ENCODE results near the gene CRB2. TPM values are rescaled to one million over a fixed set of nuclear protein-coding genes. Genes with fewer than 3 reads are reported as not detected.

CRB2 gene
- total RNA-seq, 1 donor from 2014 or later: not detected

DNA sequence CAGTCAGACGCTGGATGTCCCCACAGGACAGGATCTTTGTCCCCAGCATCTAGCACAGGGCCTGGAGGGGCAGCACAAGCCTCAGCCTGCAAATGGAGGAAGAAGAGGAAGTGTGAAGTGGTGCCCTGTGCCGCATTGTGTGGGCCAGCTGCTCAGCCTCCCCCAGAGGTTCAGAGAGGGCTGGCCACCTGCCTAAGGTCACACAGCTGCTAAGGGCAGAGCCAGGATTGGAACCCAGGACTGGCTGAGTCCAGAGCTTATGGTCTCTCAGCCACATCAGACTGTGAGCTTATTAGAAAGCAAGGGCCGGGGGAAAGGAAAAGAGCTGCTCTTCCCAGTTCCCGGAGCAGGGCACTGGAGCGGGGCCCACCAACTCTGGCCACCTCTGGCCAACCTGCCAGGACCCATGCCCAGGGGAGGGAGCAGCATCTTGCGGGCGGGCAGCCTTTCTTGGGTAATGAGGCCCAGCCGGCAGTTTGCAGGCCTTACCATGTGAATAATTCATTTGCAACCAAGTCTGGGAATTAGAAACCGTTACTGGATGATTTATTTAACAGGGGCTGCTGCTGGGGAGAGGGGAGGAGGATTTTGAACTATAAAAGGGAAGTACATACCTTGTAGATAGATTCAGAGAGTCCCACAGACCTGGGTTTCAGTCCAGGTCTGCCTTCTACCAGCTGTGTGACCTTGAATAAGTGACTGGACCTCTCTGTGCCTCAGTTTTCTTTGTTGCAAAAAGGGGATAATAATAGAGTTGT is 11.6 kb upstream of the CRB2 start:
- no peak overlapping the region for H3K27ac ChIP-seq

DNA sequence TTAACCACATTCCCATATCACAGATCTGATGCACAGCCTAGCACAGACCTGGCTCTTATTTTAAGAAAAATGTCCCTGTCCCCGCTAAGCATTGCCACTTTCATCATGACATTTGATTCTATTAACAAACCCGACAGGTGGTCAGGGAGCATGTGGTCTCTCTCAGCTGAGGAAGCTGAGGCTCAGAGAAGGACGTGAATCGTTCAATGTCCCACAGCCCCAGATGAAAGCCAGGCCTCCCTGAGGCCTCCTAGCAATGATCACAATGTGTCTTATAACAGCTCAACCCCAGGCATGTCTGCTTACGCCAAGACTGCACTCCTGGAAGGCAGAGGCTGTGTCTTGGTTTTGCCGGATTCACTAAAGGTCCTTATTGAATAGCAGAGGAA is 10.4 kb upstream of the CRB2 start:
- Histone ChIP-seq H3K27ac (no peak overlapping the region), H3K4me1 (peaks cover 23% of the 10 kb centered on the region), H3K9me3 (no peaks in the 10 kb centered on the region), H3K4me3 (no peak overlapping the region), H3K27me3 (no peaks in the 10 kb centered on the region), H3K36me3 (no peaks in the 10 kb centered on the region)
- DNase-seq (ENCODE audit: extremely low spot score in 2 of 2): no peak
- intact Hi-C loops (cut with DNase I): no loop called here
- no peak for TF ChIP-seq POLR2A (IDR thresholded peaks at IDR 0.05)

More for the DNA sequence above, 11.6 kb upstream of the CRB2 start:
- peaks cover 35% of the 10 kb centered on the region for H3K4me1 ChIP-seq
- H3K27me3 ChIP-seq: no peaks in the 10 kb centered on the region
- TF ChIP-seq POLR2A (IDR thresholded peaks at IDR 0.05) (no peak), POLR2AphosphoS5 (IDR thresholded peaks at IDR 0.05; ENCODE audit: insufficient read depth in 1 of 2, low read depth in 1 of 2) (no peak)
- TF ChIP-seq, protein P1, sequence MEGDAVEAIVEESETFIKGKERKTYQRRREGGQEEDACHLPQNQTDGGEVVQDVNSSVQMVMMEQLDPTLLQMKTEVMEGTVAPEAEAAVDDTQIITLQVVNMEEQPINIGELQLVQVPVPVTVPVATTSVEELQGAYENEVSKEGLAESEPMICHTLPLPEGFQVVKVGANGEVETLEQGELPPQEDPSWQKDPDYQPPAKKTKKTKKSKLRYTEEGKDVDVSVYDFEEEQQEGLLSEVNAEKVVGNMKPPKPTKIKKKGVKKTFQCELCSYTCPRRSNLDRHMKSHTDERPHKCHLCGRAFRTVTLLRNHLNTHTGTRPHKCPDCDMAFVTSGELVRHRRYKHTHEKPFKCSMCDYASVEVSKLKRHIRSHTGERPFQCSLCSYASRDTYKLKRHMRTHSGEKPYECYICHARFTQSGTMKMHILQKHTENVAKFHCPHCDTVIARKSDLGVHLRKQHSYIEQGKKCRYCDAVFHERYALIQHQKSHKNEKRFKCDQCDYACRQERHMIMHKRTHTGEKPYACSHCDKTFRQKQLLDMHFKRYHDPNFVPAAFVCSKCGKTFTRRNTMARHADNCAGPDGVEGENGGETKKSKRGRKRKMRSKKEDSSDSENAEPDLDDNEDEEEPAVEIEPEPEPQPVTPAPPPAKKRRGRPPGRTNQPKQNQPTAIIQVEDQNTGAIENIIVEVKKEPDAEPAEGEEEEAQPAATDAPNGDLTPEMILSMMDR (IDR thresholded peaks at IDR 0.05): no peak
- H3K9me3 ChIP-seq: no peaks in the 10 kb centered on the region
- no peak overlapping the region for H3K4me3 ChIP-seq
- intact Hi-C loops (cut with DNase I): no loop called here
- H3K36me3 ChIP-seq: no peaks in the 10 kb centered on the region
- DNase-seq (ENCODE audit: extremely low spot score in 2 of 2): no peak

DNA sequence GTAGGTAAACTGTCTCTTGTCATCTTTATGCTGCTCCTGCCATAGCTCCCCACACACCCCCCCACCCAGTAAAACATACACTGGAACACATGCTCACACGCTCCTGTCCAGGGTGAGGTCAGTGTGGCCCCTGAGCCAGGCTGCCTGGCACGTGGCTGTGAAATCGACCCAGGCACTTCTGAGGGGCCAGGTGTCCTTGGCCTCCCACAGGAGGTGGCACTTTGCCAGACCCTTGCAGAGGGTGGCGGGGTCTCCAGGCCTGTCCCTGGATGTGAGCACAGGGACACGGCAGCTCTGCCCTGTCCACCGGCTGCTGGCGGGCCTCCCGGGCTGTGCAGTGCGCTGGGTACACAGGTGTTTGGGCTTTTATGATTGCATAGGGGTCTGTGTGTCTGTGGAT is 10.0 kb upstream of the CRB2 start:
- Histone ChIP-seq H3K9me3 (no peaks in the 10 kb centered on the region), H3K27me3 (no peaks in the 10 kb centered on the region), H3K36me3 (no peaks in the 10 kb centered on the region), H3K4me3 (no peak overlapping the region), H3K27ac (no peak overlapping the region), H3K4me1 (peaks cover 23% of the 10 kb centered on the region)
- TF ChIP-seq, protein P1 (IDR thresholded peaks at IDR 0.05): no peak
- TF ChIP-seq POLR2A (IDR thresholded peaks at IDR 0.05) (no peak), POLR2AphosphoS5 (IDR thresholded peaks at IDR 0.05; ENCODE audit: insufficient read depth in 1 of 2, low read depth in 1 of 2) (no peak)
- DNase-seq (ENCODE audit: extremely low spot score in 2 of 2): no peak
- intact Hi-C loops (cut with DNase I): no loop called here

DNA sequence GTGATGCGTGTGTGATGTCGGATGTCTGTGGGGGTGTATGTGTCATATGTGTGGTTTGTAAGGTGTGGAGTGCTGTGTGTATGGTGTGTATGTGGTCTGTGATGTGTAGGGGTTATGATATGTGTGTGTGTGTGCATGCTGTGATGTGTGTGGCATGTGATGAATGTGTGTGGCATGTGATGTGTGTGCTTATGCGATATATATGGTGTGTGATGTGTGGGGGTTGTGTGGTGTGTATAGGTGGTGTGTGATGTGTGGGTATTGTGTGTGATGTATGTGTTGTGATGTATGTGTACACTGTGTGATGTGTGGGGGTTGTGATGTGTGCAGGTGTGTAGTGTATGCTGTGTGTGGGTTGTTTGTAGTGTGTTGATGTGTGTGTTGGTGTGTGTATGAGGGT is 9.2 kb upstream of the CRB2 start:
- no peak for DNase-seq (ENCODE audit: extremely low spot score in 2 of 2)
- Histone ChIP-seq H3K9me3 (no peaks in the 10 kb centered on the region), H3K27me3 (no peaks in the 10 kb centered on the region), H3K36me3 (no peaks in the 10 kb centered on the region), H3K27ac (no peak overlapping the region), H3K4me3 (no peak overlapping the region), H3K4me1 (peaks cover 23% of the 10 kb centered on the region)
- intact Hi-C loops (cut with DNase I): no loop called here
- TF ChIP-seq, protein P1 (IDR thresholded peaks at IDR 0.05): no peak
- no peak for TF ChIP-seq POLR2AphosphoS5 (IDR thresholded peaks at IDR 0.05; ENCODE audit: insufficient read depth in 1 of 2, low read depth in 1 of 2)
- TF ChIP-seq POLR2A (IDR thresholded peaks at IDR 0.05): no peak

DNA sequence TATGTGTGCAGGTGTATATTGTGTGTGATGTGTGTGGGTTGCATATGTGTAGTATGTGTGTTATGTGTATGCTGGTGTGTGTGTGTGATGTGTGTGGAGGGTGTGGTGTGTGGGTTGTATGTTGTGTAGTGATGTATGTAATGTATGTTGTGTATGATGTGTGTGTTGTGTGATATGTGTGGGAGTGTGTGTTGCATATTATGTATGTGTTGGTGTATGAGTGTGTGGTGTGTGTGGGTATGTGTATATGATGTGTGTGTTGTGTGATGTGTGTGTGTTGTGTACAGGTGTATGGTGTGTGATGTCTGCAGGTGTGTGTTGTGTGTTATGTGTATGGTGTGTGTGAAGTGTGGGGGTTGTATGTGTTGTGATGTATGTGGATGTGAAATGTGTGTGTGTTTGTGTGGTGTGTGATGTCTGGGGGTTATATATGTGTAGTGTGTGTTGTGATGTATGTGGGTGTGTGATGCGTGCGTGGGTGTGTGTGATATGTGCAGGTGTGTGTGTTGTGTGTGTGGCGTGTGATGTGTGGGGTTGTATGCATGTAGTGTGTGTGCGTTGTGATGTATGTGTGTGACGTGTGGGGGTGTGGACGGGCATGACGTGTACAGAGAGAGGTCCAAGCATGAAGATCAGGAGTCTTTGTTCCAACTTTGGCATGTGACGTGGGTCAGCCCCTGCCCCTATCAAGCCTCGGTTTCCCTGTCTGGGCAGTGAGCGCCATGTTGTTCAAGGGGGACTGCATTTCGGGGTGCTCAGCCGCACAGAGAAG is 8.5 kb upstream of the CRB2 start:
- no peak for DNase-seq (ENCODE audit: extremely low spot score in 2 of 2)

More for the DNA sequence above, 8.5 kb upstream of the CRB2 start:
- Histone ChIP-seq H3K27me3 (no peaks in the 10 kb centered on the region), H3K27ac (no peak overlapping the region), H3K4me1 (peaks cover 23% of the 10 kb centered on the region), H3K36me3 (no peaks in the 10 kb centered on the region), H3K9me3 (no peaks in the 10 kb centered on the region), H3K4me3 (no peak overlapping the region)
- TF ChIP-seq POLR2AphosphoS5 (IDR thresholded peaks at IDR 0.05; ENCODE audit: insufficient read depth in 1 of 2, low read depth in 1 of 2) (no peak), POLR2A (IDR thresholded peaks at IDR 0.05) (no peak)
- TF ChIP-seq, protein P1 (IDR thresholded peaks at IDR 0.05): no peak
- intact Hi-C loops (cut with DNase I): no loop called here
